Measurements from ENCODE around the gene DIPK1B.
A peak's percentile ranks its signal among the peaks of the same experiment; 100 is the strongest.

DIPK1B gene

DNA sequence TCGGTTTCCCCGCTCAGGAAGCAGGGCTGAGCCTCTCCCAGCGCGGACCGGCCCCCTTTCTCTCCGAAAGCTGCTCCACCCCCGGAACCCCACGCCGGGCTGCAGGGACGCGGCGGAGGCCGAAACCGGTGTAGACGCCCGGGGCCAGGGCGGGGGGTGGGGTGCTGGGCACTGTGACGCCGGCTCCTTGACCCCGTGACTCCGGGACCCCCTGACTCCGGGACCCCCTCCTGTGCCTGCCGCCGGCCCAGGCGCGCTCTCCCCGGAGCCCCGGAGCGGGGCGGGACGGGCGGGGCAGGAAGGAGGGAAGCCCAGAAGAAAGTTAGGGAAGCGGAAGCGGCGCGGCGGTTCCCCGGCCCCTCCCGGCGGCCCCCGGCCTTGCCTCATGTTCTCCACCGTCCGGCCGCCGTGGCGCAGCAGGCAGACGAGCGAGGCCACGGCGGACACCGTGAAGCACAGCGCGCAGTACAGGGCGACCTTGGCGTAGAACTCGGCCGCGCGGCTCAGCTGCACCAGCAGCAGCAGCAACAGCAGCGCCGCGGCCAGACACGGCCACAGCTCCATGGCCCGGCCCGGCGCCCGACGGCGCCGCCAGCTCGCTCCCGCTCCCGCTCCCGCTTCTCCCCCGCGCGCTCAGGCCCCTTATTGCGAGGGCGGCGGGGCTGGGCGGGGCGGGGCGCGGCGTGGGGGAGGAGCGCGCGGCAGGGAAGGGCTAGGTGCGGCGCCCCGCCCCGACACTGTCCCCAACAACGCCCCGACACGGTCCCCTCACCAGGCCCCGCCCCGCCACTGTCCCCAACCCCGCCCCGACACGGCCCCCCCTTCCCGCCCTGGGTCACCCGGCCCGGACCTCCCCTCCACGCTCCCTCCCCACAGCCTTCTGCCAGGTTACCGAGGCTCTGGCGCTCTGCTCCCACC is 25.3 kb upstream of the DIPK1B start, which contains the start of gene AGPAT2:
Gene AGPAT2, minus strand, starts transcription at position 664 of the 918 bp plus-strand sequence. Its CDS starts 100 bp downstream, at position 564.
- no peak for DNase-seq (ENCODE audit: low spot score)

DNA sequence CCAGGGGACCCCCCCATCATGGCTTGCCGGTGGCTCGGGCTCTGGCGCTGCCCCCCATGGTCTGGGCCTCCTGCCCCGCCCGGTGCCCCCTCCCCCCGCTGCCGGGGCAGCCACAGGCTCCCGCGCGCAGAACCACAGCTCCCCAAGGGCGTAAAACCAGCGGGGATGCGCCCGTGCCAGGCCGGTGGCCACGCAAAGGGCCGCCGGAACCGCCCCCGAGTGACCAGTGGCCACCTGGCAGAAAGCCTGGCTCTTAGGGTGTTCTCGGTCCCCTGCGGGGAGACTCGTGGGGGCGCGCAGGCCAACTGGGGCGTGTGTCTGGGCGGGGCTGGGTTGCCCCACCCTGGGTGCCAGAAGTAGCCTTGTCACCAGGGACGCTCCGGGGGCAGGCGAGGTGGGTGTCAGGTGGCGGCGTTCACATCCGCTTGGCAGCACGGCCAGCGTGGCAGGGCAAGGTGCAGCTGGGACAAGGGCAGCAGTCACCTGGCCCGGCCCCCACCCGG is 24.6 kb upstream of the DIPK1B start:
- DNase-seq (ENCODE audit: low spot score): no peak

DNA sequence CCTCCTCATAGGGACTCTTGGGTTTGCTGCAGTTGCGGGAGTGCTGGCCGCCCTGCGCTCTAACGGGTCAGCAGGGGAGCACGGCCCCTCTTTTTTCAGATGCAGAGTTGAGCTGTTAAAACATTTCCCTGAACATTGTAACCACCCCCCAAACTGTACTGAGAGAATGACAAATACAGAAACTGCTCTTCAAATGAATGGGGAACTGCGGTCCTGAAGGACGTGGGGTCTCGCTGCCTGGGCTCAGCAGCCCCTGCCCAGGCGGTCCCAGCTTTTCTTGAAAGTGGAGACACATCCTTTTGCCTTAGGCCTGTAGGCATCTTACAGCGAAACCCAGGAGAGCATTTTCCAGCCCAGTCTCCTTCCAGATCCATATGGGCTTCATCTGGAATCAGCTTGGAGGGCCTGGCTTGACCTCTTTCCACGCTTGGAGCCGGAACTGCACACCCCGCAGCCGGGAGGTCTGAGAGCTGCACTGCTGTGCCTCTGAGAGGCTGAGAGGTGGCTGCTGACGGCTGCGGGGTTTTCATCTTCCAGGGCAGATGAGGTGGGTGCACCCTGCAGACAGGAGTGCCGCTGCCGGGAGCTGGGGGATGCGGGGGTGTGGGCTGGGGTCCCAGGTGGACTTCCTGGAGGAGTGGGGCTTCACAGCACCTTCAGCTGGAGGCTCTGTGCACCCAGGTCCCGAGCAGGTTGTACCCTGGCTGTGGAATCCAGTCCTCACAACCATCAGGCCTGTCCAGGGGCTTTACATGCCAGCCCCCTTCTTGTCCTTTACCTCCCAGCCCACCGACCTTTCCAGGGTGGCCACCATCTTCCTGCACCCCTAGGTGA is 23.9 kb upstream of the DIPK1B start:
- DNase-seq (ENCODE audit: low spot score): no peak

DNA sequence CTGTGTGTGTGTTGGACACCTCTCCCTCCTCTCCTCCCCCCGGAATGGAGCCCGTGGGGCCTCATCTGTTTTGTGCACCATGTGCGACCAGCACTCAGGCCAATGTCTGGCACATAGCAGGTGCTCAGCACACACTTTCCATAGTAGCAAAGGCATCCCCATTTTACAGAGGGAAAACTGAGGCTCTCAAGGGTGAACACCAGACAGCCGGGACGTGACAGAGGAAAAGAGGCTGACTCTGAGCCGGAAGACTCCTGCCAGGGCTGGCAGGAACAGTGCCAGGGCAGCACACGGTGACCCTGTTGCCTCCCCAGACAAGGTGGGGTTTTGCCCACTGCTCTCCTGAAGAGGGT is 23.3 kb upstream of the DIPK1B start:
- DNase-seq (ENCODE audit: low spot score): no peak

- DNase-seq (ENCODE audit: low spot score): no peak
Measured at GRCh38 chr9:136690104-136690805, 22.1 kb upstream of the DIPK1B start.

GRCh38 chr9:136690806-136691261 is 21.5 kb upstream of the DIPK1B start:
- DNase-seq (ENCODE audit: low spot score): no peak

- no peak for DNase-seq (ENCODE audit: low spot score)
Measured at GRCh38 chr9:136691316-136692184, 20.8 kb upstream of the DIPK1B start.

DNA sequence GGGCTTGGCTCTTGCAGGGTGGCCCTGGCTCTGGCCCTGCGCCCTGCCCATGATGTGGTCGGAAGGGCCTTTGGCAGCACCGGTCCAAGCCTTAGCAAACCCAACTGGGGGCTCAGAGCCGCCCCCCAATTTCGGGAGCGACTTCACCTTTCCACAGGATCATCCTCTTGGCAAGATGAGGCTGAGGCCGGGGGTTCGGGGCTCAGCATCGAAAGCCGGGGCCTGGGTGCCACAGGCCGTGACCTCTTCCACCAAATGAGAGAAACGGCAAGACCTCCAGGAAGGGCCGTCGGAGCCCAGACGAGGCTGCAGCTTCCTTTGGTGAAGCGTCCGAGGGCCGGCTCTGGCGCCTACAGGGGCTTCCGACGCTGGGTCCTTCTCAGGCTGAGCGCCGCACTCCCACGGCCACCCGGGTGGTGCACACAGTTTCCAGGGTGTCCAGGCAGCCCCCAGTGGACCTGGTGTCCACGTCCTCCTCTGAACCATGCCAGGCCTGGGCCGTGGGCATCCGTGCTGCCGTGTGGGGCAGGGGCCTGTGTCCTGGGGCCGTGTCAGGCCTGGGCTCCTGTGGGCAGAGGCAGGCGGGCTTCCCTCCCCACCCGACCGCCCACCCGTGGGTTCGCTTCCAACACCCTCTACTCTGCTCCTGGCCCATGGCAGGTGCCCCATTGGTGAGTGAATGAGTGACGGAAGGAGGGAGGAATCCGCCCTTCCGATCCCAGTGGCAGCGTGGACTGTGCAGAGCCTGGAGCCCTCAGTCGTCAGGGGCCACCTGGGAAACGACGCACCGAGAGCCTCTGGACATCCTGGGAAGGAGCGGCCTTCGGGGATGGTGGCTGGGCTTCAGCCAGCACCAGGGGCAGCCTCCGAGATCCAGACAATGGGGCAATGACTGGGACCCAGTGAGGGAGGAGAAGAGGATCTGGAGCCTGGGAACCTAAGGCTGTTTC is 19.9 kb upstream of the DIPK1B start:
- DNase-seq (ENCODE audit: low spot score): no peak

DNA sequence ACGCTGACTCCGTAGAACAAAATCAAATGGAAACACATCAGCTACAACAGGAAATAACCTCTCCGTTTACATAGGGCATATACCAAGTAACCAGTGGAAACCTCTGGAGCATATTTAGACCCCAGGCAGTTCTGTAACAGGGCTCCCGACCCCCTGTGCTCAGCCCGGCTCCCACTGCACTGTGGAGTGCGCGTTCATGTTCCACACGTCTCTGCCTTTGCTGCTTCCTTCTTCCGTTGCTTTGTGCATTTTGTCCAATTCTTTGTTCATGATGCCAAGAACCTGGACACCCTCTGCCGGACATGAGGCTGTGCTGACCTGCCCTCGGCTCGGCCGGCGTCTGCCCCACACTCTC is 19.3 kb upstream of the DIPK1B start:
- DNase-seq (ENCODE audit: low spot score): no peak

- DNase-seq (ENCODE audit: low spot score): no peak
Measured at GRCh38 chr9:136693490-136694162, 18.7 kb upstream of the DIPK1B start.

GRCh38 chr9:136694163-136694871 is 18.1 kb upstream of the DIPK1B start:
- peak; percentile 39 for DNase-seq (ENCODE audit: low spot score)

GRCh38 chr9:136694872-136695247 is 17.5 kb upstream of the DIPK1B start:
- DNase-seq (ENCODE audit: low spot score): no peak

GRCh38 chr9:136695435-136695895 is 16.9 kb upstream of the DIPK1B start:
- no peak for DNase-seq (ENCODE audit: low spot score)

- no peak for DNase-seq (ENCODE audit: low spot score)
Measured at GRCh38 chr9:136695955-136696354, 16.4 kb upstream of the DIPK1B start.

- no peak for DNase-seq (ENCODE audit: low spot score)
Measured at GRCh38 chr9:136696502-136696901, 15.9 kb upstream of the DIPK1B start.

DNA sequence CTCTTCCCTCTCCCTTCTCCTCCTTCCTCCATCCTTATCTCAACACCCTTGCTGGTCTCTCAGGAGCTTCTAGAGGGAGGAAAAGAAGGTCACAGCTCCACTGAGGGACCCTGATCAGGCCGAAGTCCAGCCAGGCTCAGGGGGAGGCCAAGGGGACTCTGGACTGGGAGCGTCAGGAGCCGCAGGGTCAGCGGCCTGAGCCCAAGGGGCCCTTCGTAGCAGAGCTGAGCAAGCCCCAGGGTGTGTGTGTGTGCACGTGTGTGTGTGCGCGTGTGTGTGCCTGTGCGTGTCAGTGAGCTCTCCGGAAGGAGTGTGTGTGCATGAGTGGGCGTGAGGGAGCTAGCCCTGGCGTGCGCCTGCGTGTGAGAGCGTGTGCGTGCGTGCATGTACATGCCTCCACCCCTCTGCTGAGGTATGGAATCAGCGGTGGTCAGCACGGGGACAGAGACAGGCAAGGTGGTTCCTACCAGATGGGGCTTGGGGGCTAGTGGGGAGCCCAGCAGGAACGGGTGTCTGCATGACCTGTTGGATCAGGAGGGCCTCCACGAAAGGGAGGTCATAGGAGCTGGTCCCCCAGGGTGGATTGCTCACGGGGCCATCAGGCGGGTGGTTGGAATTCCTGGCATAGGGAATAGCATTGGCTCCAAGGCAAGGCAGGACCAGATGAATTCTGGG is 15.1 kb upstream of the DIPK1B start:
- DNase-seq (ENCODE audit: low spot score): no peak

- no peak for DNase-seq (ENCODE audit: low spot score)
Measured at GRCh38 chr9:136697821-136698526, 14.4 kb upstream of the DIPK1B start.

All from hematopoietic multipotent progenitor cell treated with erythropoietin and hydrocortisone succinate and interleukin-3 and kit ligand, for 15 days (in vitro differentiated cells).